MM.1S (cell line): ENCODE results near the gene RAB11FIP5.

Experiments
- EZH2 ChIP-seq: fragments of 300-600 bp; sonication (generic); optimal IDR thresholded peaks from 2 replicates; pipeline ENCODE3; 2017; ENCODE audit warnings: low read depth, mild to moderate bottlenecking, antibody characterized with exemption, low read length, mixed read lengths
- EZH2phosphoT487 ChIP-seq: fragments of 300-600 bp; sonication (generic); IDR thresholded peaks from 2 replicates; pipeline ENCODE4 v1.6.1; 2018; ENCODE audit warnings: antibody characterized with exemption, low read length
- TF ChIP-seq, protein P1 (sequence below): fragments of 300-600 bp; sonication (generic); IDR thresholded peaks from 2 replicates; pipeline ENCODE4 v1.5.1; 2016; ENCODE audit warnings: antibody characterized with exemption, low read length, mixed read lengths

DNA sequence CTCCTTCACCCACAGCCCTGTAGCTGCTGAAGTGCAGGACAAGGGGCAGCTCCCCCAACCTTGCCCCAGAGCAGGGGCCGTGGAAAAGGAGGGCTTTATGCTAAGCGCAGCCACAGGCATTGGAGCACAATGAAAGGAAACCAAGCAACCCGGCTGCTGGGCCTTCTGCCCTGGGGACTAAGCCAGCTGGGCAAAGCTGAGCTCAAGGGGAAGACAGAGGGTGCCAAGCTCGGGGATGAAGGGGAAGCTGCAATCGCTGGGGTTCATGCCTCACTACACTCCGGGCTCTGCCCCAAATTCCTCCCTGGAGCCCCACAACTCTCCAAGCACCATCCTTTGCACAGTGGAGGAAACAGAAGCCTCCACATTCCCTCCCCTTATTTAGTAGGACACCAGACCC is 53.6 kb downstream of the RAB11FIP5 start:
- TF ChIP-seq, protein P1, sequence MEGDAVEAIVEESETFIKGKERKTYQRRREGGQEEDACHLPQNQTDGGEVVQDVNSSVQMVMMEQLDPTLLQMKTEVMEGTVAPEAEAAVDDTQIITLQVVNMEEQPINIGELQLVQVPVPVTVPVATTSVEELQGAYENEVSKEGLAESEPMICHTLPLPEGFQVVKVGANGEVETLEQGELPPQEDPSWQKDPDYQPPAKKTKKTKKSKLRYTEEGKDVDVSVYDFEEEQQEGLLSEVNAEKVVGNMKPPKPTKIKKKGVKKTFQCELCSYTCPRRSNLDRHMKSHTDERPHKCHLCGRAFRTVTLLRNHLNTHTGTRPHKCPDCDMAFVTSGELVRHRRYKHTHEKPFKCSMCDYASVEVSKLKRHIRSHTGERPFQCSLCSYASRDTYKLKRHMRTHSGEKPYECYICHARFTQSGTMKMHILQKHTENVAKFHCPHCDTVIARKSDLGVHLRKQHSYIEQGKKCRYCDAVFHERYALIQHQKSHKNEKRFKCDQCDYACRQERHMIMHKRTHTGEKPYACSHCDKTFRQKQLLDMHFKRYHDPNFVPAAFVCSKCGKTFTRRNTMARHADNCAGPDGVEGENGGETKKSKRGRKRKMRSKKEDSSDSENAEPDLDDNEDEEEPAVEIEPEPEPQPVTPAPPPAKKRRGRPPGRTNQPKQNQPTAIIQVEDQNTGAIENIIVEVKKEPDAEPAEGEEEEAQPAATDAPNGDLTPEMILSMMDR = no peak
- TF ChIP-seq EZH2phosphoT487 = no peak
- no peak for TF ChIP-seq EZH2
